HG03354 (cell line): ENCODE data around the gene MTCL3.
A peak's percentile ranks its signal among the peaks of the same experiment; 100 is the strongest.

Source experiments
- ATAC-seq: cut with Tn5 transposase; IDR thresholded peaks from one replicate; pipeline ENCODE4 v1.9.1; 2021; ENCODE audit warnings: mild to moderate bottlenecking; ENCODE audit not compliant: unreplicated experiment, poor library complexity, severe bottlenecking

The MTCL3 gene

DNA sequence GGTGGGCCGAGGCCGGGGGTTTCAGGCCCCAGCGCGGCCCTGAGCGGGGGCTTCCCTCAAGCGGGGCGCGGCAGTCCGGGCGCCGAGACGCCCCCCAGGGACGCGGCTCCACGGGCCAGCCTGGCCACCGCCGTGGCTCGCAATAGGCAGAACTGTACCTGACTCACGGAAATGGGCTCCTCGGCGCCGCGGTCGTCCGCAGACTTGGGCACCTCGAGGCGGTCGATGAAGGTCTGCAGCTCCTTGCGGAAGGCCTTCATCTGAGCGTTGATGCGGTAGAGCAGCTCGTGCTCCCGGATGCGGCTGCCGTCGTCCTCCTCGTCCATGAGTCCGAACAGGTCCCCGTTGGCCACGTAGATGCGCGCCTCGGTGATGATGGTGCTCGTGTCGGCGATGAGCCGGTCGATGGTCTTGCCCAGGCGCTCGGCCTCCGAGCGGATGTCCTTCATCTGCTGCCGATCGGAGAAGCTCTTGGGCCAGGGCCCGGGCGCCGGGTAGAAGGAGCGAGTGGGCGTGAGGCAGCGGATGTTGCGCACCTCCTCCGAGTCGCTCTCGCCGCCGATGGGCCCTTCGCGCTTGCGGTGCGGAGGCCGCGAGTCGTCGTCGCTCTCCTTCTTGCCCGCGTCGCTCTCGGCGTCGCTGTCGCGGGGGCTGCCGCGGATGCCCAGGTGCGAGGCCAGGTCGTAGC is 43.9 kb downstream of the MTCL3 start:
- ATAC-seq, result no peak

DNA sequence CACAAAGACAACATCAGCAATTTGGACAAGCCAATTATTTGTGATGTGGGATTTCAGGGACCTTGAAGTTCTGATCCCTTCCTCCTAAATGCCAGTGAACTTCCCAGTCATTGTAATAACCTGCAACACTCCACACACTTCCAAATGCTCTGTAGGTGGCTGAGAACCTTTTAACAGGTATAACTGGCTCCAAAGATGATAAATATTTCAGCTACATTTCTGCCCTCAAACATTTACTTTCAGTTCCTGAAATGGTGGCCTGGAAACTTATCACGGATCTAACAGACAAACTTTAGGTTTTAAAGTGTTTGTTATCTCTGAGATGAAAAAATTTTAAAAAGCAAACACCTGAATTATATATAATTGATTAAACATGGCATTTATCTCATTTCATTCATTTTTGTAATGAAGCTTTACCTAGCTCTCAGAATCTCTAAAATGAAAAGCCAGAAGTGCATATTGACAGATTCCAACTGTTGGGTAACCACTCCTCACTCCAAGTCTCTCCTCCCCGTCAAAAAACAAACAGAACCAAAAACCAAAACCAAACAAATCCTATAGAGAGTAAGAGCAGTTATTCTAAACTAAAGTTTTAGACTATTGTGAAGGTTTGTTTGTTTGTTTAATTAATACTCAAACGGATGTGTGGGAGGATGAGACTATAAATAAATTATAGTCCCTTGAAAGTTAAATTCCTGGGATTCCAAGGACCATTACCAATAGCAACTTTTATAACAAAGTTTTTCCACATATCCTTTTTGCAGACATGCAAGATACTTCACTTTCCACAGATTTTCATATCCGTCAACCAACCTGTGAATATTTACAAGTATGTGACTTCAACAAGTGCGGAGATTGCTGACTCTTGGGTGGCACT is 47.5 kb downstream of the MTCL3 start:
- ATAC-seq, result no peak

DNA sequence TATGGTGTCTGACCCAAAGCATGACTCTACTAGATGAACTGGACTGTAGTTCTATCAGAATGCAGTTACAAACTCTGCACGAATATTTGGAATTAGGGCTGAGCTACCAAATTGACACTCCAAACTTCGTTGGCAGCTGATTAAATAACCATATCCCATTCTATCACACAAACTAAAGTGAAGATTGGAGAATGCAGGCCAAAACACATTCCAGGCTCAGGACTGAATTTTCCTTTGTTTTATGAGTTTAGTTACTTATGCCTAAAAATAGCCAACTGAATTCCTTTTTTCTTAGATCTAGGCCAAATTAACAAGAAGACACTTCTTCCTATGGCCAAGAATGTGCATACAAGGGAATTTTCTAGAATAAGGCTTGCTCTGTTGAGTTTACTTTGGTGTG is 50.2 kb downstream of the MTCL3 start:
- ATAC-seq, result no peak

DNA sequence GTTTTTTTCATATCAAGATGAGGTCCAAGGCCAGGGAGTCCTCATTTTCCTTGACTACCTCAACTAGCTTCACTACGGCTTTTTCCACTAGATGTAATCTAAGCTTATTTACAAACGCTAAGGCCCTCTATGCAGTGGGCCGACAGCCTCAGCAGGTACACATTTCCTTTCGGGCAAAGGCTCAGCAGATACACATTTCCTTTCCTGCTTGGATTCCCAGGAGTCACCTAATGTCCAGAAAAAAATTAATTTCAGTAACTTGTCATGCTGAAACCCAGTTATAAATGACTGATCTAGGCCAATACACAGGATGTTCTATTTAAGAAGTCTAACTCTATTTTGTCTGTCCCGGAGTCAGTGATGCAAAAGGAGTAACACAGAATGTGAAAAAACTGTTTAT is 52.7 kb downstream of the MTCL3 start:
- no peak for ATAC-seq

DNA sequence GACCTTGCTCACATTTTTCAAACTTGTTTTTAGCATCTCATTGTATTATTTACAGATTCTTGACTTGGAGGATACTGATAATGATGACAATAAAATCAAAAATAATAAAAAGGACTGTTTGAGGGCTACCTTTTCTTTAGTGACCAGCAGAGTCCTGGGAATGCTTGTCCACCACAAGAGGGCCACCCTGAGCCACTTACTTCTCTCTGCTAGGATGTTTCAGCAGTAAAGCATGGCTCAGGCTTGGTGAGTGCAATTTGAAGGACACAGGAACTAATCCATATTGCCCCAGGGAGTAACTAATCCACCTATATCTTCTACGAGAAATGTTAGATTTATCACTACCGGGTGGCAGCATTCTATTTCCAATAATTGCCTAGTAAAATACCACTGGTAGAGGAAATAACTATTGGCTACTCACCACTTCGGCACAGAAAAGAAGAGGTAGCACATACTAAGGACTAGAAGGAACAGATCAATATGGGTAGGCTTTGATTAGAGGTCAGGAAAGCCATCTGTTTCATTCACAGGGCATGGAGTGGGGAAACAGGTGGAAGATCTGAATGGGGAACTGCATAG is 54.2 kb downstream of the MTCL3 start:
- peak; percentile 91 for ATAC-seq

DNA sequence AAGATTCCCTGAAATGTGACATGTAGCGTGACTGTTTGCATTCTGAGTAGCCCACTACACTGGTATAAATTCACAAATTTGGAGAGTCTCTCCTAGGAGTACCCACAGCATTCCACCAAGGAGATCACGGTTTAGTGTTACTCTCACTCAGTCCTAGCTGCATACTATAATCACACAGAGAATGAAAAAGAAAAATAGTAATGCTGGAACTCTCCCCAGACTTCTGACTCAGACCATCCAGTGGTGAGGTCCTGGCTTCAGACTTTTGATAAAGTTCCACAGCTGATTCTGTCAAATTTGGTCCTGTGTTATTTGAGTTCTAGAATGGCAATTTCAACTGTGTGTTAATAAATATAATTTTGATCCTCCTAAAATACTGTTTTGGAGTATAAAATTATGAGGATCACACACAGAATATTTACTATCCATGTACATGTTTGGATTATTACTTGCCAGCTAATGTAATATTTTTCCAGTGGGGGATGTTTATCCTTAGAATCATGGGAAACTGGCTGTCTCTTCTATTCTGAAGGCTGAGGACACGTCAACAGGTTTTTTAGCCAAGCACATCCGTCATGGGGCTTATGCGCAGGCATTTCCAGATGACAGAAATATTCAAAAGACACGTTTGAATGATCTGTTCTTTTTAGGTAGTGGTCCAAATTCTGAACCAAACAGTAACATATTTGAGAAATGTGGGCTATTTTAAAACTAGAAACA is 54.8 kb downstream of the MTCL3 start:
- ATAC-seq, result no peak

DNA sequence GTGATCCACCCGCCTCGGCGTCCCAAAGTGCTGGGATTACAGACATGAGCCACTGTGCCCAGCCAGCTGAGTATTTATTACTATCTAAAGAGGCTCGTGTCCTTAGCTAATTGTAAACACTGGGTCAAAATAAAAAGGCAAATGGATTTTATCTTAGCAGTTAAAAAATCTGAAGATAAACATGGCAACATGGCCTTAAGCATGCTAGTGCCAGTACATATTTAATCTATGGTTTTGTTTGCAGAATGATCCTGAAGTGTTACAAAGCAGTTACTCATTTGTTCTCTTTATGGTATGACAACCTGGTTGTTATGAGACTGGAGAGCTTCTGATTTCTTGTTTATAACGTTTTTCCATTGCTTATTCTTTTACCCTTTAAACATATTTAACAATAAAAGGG is 56.1 kb downstream of the MTCL3 start:
- ATAC-seq, result no peak

DNA sequence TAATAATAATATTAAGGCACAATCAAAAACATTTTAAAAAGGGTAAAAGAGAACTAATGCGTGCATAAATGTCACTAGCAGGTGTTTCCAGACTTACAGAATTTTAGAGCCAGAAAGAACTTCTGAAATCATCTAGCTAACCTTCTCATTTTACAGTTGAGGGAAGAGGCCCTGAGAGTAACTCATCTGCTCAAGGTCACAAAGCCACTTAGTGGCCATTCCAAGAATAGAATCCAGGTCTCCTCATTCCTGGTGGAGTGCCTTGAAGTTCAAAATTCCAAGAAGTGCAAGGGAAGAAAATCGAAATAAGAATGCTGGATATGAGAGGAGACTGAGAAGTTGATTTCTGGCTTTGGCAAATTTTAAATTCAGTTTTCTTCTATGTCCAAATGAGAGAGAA is 56.8 kb downstream of the MTCL3 start:
- ATAC-seq, result no peak

- ATAC-seq, result no peak
Observed at GRCh38 chr6:127460465-127460864, 58.7 kb downstream of the MTCL3 start.

GRCh38 chr6:127459231-127459641 is 59.9 kb downstream of the MTCL3 start, which contains the start of gene KIAA0408:
TSS of gene KIAA0408 (minus strand) at chr6:127459389. CDS start at chr6:127453981, 5,408 bp downstream.
- no peak for ATAC-seq

- ATAC-seq, result no peak
Observed at GRCh38 chr6:127458817-127459216, 60.3 kb downstream of the MTCL3 start.

DNA sequence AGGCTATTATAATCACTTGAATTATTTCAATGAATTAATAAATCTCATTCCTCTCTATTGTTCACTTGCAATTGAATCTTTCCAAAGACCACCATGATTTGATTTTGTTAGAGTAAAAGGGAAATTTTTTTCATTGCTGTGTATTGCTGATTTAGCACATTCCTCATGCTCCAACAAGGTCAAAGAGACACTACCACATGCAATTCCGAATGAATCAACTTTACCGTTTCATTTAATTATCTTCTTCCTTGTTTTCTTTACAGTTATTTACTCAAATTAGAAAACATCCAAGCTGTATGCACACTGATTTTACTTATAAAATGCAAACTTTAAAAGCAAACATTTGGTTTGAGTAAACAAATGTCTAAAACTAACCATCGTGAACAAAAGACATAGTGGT is 60.9 kb downstream of the MTCL3 start:
- ATAC-seq, result no peak

DNA sequence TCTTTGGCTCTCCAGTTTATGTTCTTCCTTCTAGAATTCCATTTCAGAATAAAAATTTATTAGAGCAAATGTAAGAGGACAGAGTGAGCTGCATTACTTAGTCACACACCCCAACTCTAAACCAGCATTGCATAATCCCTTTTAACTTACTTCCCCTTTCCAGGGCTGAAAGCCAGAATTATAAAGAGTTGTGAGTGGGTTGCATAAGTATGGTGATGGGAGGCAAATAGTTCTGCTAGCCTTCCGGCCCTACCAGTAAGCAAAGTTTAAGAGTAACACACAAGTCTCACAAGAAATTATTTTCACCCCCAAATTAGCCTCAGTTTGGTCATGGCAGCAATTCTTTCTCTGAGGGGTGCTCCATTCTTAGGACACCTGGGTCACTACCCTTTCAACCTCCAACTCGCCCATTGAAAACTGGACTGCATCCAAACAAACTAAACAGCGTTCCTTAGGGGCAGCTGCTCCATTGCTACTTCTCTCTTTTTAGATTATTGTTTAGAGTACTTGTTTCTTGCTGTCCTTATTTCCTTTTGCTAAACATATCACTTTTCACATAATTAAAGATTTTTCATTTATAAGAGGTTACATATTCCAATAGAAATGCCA is 61.6 kb downstream of the MTCL3 start:
- ATAC-seq, result peak; percentile 46

DNA sequence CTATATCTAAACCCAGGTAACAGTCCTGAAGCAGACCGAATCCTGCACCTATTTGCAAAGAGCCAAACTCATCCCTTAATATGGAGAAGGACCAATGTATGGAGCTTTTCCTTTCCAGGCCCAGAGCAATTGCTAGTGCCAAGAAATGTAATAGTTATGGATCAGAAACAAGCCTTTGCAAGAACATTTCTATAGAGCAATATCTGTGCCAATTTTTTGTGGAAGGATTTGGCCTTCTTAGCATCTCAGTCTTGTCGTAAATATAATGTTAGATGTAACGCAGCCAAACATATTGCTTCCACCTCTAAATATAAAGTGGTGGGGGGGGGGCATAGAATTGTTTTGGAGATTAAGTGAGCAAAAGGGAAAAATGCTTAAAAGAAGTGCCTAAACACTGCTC is 62.7 kb downstream of the MTCL3 start:
- ATAC-seq, result no peak

DNA sequence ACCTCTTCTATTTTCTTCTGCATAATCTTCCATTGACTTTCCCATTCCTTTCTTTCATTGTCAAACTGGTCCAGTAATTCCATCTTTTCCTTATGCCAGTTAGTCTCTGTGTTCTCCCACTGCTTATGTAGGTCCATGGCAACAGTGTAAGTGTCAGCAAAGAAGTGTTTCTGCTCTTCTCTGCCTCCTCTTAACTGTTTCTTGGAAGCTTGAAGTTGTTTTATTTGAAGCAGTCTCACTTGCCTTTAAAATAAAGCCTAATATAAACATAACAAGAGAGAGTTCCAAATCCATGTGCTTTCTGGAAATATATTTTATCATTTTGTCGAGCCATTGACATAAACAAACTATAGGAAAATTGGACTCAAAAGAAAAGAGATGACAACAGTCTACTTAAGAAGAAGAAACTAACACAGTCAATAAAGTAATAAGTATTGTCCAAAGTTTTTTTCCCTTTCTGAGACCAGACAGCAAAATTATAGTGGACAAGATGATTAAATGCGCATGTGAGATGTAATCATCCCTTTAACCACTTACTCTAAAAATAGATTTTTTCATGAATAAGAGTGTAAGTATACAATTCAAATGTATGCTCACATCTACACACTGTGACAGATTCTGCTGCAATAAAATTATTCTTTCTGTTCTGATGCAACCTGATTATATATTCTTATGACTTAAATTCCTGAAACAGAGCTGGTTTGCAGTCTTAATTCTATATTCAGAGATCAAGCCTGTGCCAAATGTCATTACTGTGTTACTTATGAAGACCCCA is 65.1 kb downstream of the MTCL3 start:
- no peak for ATAC-seq

- no peak for ATAC-seq
Observed at GRCh38 chr6:127452803-127453202, 66.3 kb downstream of the MTCL3 start.

GRCh38 chr6:127451388-127451787 is 67.7 kb downstream of the MTCL3 start:
- no peak for ATAC-seq

DNA sequence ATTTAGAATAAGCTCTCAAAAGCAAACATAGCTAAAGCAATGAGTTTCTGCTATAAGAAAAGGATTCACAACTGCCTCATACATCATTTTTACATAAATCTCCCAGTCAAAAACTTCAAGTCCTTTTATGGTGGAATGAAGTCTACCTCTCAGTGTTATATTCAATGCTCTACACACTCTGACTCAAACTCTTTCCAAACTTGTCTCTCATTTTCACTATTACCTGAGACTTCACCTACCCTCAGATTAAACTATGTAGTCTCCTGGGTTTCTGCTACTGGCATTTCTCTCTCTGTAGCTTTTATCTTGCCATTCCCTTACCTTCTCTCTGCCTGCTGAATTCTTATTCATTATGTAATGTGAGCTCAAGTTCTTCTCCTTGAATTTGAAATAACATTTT is 71.4 kb downstream of the MTCL3 start:
- ATAC-seq, result no peak

GRCh38 chr6:127446356-127446755 is 72.8 kb downstream of the MTCL3 start:
- no peak for ATAC-seq
